ENCODE measurements around the gene PCSK5.
"Not testable (repeated sequence)": the region's sequence is repeated elsewhere in the genome, so short reads cannot be mapped to it uniquely, and the experiment has no call there.

PCSK5 gene

GRCh38 chr9:75892216-75892911, 1.9 kb downstream of the PCSK5 start:
- H3K27me3 Mint-ChIP-seq: peaks cover 74% of the 10 kb centered on the region
- peak overlapping the region; percentile 84 for H3K4me3 Mint-ChIP-seq
- peaks cover 27% of the 10 kb centered on the region for H3K4me1 Mint-ChIP-seq
- ATAC-seq (replicated peaks; ENCODE audit: extremely low read depth, poor library complexity, severe bottlenecking) (no peak), DNase-seq (ENCODE audit: low spot score in 2 of 2) (no peak)
- H3K27ac Mint-ChIP-seq (ENCODE audit: low read depth): peak overlapping the region; percentile 81
- peaks cover 8% of the 10 kb centered on the region for H3K36me3 Mint-ChIP-seq (ENCODE audit: insufficient read depth)
- H3K9me3 Mint-ChIP-seq: no peaks in the 10 kb centered on the region

DNA sequence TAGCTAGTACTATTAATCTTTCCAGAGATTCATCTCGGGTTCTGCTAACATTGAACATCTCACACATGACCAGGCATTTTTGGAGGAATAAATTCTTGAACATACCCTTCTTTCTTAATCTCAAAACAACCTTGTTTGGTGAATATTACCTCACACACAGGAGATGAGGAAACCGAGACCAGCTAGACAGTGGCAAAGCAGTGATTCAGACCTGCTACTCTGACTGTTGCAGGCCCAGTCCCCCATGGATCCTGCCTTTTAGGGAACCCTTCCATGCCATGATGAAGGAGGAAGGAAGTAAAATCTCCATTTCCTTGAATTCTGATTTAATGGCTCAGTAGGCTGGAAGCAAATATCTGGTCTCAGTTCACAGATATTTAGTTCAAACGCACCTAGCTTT, 2.6 kb downstream of the PCSK5 start:
- Mint-ChIP-seq H3K27ac (ENCODE audit: low read depth) (no peak overlapping the region), H3K4me3 (no peak overlapping the region), H3K9me3 (no peaks in the 10 kb centered on the region), H3K36me3 (ENCODE audit: insufficient read depth) (peaks cover 8% of the 10 kb centered on the region), H3K27me3 (peaks cover 68% of the 10 kb centered on the region), H3K4me1 (peaks cover 27% of the 10 kb centered on the region)
- ATAC-seq (replicated peaks; ENCODE audit: extremely low read depth, poor library complexity, severe bottlenecking) (no peak), DNase-seq (ENCODE audit: low spot score in 2 of 2) (no peak)

- Mint-ChIP-seq H3K4me3 (no peak overlapping the region), H3K27me3 (peaks cover 54% of the 10 kb centered on the region), H3K27ac (ENCODE audit: low read depth) (no peak overlapping the region), H3K4me1 (peaks cover 20% of the 10 kb centered on the region), H3K36me3 (ENCODE audit: insufficient read depth) (peaks cover 8% of the 10 kb centered on the region), H3K9me3 (no peaks in the 10 kb centered on the region)
- no peak for DNase-seq (ENCODE audit: low spot score in 2 of 2)
- ATAC-seq (replicated peaks; ENCODE audit: extremely low read depth, poor library complexity, severe bottlenecking): no peak
These were observed 4.1 kb downstream of the PCSK5 start for GRCh38 chr9:75894566-75894965.

DNA sequence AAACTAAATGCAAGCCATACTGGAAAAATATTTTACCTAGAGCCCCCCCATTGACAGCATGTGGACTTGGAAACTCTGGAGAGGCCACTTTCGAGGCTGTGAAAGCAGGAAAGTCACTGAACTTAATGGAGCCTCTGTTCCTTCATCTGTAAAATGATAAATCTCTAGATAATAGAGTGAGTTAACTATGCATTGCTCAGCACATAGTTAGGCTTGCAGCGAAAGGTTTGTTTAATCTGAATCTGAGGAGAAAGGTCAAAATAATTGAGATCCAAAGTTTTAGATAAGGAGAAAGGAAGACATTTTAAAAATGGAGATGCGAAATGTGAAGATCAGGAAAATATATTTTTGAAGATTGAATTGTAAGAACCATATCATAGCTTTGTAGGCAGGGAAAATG, 4.6 kb downstream of the PCSK5 start:
- DNase-seq (ENCODE audit: low spot score in 2 of 2): no peak
- Mint-ChIP-seq H3K4me1 (peaks cover 14% of the 10 kb centered on the region), H3K27me3 (peaks cover 48% of the 10 kb centered on the region), H3K4me3 (no peak overlapping the region), H3K27ac (ENCODE audit: low read depth) (no peak overlapping the region), H3K9me3 (no peaks in the 10 kb centered on the region), H3K36me3 (ENCODE audit: insufficient read depth) (peaks cover 8% of the 10 kb centered on the region)
- no peak for ATAC-seq (replicated peaks; ENCODE audit: extremely low read depth, poor library complexity, severe bottlenecking)

DNA sequence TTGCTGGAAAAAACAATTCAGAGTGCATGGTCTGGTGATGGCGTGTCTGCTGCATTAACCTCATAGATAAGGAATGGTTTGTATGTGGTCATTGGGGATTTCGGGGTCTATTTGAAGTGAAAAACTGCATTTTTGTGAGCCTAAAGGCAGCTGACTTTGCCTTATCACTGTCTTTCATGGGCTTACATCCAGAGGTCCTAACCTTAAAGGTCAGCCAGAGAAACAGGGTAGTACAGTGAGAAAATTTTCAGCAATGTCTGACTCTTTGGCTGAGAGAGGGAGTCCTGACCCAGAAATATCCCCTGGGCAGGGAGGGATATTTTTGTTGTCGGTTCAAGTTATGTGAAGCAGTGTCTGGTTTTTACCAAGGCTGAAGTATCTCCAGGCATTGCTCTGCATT, 5.7 kb downstream of the PCSK5 start:
- ATAC-seq (replicated peaks; ENCODE audit: extremely low read depth, poor library complexity, severe bottlenecking) (no peak), DNase-seq (ENCODE audit: low spot score in 2 of 2) (no peak)
- peaks cover 5% of the 10 kb centered on the region for H3K36me3 Mint-ChIP-seq (ENCODE audit: insufficient read depth)
- no peak overlapping the region for H3K27ac Mint-ChIP-seq (ENCODE audit: low read depth)
- no peak overlapping the region for H3K4me3 Mint-ChIP-seq
- peaks cover 5% of the 10 kb centered on the region for H3K9me3 Mint-ChIP-seq
- peaks cover 43% of the 10 kb centered on the region for H3K27me3 Mint-ChIP-seq
- H3K4me1 Mint-ChIP-seq: peaks cover 11% of the 10 kb centered on the region

DNA sequence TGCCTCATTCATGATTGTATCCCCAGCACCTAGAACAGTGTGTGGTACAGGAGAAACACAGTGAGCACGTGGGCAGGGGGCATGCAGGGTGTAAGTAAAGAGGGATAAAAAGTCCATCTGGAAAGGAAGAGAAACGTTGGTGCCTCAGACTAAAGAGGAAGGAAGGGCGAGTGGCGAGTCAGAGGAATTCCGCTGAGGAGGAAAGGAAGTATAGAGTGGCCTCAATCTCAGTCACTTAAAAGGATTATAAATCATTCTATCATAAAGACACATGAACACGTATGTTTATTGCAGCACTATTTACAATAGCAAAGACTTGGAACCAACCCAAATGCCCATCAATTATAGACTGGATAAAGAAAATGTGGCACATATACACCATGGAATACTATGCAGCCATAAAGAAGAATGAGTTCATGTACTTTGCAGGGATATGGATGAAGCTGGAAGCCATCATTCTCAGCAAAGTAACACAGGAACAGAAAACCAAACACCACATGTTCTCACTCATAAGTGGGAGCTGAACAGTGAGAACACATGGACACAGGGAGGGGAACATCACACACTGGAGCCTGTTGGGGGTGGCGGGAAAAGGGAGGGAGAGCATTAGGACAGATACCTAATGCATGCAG, 10.5 kb downstream of the PCSK5 start:
- H3K9me3 Mint-ChIP-seq; H3K27me3 Mint-ChIP-seq; H3K4me3 Mint-ChIP-seq; H3K4me1 Mint-ChIP-seq; ATAC-seq (replicated peaks; ENCODE audit: extremely low read depth, poor library complexity, severe bottlenecking); H3K36me3 Mint-ChIP-seq (ENCODE audit: insufficient read depth); DNase-seq (ENCODE audit: low spot score in 2 of 2): not testable (repeated sequence)
- H3K27ac Mint-ChIP-seq (ENCODE audit: low read depth): peak overlapping the region; percentile 36

DNA sequence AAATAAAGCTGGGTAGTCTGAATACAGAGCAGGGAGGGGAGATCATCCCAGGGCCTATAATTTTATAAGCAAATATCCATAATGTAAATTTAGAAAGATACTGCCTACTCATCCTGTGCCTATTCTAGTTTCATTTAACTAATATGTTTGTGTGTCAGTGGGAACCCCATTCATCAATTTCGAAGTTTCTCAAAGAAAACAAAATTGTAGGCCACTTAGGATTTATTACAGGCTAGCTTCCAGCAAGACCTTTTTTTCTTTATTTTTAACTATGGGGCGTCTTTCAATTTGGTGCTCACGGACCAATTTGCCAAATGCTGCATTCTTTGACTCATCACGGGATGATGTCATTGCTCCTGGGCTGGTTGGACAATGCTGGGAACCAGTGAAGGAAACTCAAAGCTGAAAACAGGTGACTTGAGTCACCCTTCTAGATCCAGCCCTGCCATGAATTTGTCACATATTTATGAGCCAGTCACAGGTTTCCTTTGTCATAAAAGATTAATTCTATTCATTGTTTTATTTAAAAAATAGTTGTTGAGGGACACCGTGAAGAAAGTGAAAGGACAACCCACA, 13.4 kb downstream of the PCSK5 start:
- Mint-ChIP-seq H3K36me3 (ENCODE audit: insufficient read depth) (no peaks in the 10 kb centered on the region), H3K4me3 (no peak overlapping the region), H3K27ac (ENCODE audit: low read depth) (no peak overlapping the region), H3K27me3 (no peaks in the 10 kb centered on the region), H3K4me1 (no peaks in the 10 kb centered on the region), H3K9me3 (peaks cover 11% of the 10 kb centered on the region)
- no peak for ATAC-seq (replicated peaks; ENCODE audit: extremely low read depth, poor library complexity, severe bottlenecking)
- DNase-seq (ENCODE audit: low spot score in 2 of 2): no peak

GRCh38 chr9:75904364-75904763, 13.9 kb downstream of the PCSK5 start:
- Mint-ChIP-seq H3K27ac (ENCODE audit: low read depth) (no peak overlapping the region), H3K27me3 (no peaks in the 10 kb centered on the region), H3K9me3 (peaks cover 11% of the 10 kb centered on the region), H3K4me1 (no peaks in the 10 kb centered on the region), H3K36me3 (ENCODE audit: insufficient read depth) (no peaks in the 10 kb centered on the region), H3K4me3 (no peak overlapping the region)
- DNase-seq (ENCODE audit: low spot score in 2 of 2) (no peak), ATAC-seq (replicated peaks; ENCODE audit: extremely low read depth, poor library complexity, severe bottlenecking) (no peak)

DNA sequence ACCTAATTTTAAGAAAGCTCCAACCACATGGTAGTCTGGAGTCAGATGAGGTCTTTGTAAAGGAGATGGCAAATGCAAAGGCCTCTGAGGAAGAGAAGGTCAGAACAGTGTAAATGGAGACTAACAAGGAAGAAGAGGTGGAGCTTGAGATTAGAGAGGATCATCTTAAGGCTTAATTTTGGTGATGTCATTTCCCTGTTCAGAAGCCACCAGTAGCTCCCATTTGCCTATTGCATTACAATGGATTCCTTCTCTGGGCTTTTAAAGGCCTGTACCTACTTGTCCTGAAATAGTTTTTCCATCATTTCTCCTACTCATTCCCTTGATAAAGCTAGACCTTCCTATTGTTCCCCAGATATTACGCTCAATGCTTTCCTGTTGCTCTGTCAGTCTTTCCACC, 16.1 kb downstream of the PCSK5 start:
- DNase-seq (ENCODE audit: low spot score in 2 of 2): no peak
- Mint-ChIP-seq H3K27me3 (no peaks in the 10 kb centered on the region), H3K4me3 (no peak overlapping the region), H3K27ac (ENCODE audit: low read depth) (no peak overlapping the region), H3K9me3 (peaks cover 6% of the 10 kb centered on the region), H3K36me3 (ENCODE audit: insufficient read depth) (no peaks in the 10 kb centered on the region), H3K4me1 (no peaks in the 10 kb centered on the region)
- ATAC-seq (replicated peaks; ENCODE audit: extremely low read depth, poor library complexity, severe bottlenecking): no peak

- Mint-ChIP-seq H3K27ac (ENCODE audit: low read depth) (no peak overlapping the region), H3K9me3 (peaks cover 6% of the 10 kb centered on the region), H3K36me3 (ENCODE audit: insufficient read depth) (no peaks in the 10 kb centered on the region), H3K27me3 (no peaks in the 10 kb centered on the region), H3K4me3 (no peak overlapping the region), H3K4me1 (no peaks in the 10 kb centered on the region)
- DNase-seq (ENCODE audit: low spot score in 2 of 2): no peak
- ATAC-seq (replicated peaks; ENCODE audit: extremely low read depth, poor library complexity, severe bottlenecking): no peak
These were observed 16.9 kb downstream of the PCSK5 start for GRCh38 chr9:75907329-75907728.

DNA sequence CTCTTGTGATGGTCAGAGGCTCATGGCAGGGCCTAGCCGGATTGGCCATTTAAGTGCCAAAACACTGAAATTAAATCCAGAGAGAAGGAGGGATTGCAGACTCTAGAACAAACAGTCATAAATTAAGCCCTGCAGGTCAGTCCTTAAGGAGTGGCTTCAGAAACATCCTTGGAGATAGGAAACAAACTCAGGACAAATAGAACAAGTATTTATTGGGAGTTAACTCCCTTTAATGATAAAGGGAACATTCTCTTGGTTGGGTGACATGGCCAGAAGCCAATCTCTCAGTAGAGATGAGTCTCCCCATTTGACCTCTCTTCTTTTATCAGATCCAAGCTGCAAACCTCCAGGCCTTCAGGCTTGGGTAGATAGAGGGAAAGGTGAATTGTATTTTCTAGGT, 17.4 kb downstream of the PCSK5 start:
- H3K27me3 Mint-ChIP-seq: no peaks in the 10 kb centered on the region
- H3K27ac Mint-ChIP-seq (ENCODE audit: low read depth): no peak overlapping the region
- no peaks in the 10 kb centered on the region for H3K4me1 Mint-ChIP-seq
- peaks cover 6% of the 10 kb centered on the region for H3K9me3 Mint-ChIP-seq
- ATAC-seq (replicated peaks; ENCODE audit: extremely low read depth, poor library complexity, severe bottlenecking): no peak
- H3K36me3 Mint-ChIP-seq (ENCODE audit: insufficient read depth): no peaks in the 10 kb centered on the region
- DNase-seq (ENCODE audit: low spot score in 2 of 2): no peak
- no peak overlapping the region for H3K4me3 Mint-ChIP-seq

DNA sequence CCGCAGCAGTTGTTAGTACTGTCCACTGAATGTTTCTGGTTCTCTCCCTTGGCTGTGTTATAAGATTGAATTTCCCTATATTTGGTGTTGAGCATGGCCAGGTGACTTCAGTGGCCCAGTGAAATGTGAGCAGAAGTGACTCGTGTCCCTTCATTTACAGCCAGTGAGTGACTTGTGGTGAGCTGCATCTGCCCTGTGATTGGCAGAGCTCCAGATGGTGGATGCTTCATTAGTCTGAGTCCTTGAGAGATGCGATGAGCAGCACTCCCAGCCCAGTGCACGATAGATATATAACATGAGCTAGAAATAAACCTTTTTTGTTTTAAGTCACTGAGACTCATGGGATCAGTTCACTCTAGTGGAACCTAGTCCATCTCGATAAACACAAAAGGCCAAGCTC, 19.3 kb downstream of the PCSK5 start:
- H3K9me3 Mint-ChIP-seq: peaks cover 6% of the 10 kb centered on the region
- no peak overlapping the region for H3K4me3 Mint-ChIP-seq
- H3K36me3 Mint-ChIP-seq (ENCODE audit: insufficient read depth): no peaks in the 10 kb centered on the region
- ATAC-seq (replicated peaks; ENCODE audit: extremely low read depth, poor library complexity, severe bottlenecking) (no peak), DNase-seq (ENCODE audit: low spot score in 2 of 2) (no peak)
- no peaks in the 10 kb centered on the region for H3K27me3 Mint-ChIP-seq
- H3K4me1 Mint-ChIP-seq: no peaks in the 10 kb centered on the region
- H3K27ac Mint-ChIP-seq (ENCODE audit: low read depth): no peak overlapping the region

- Mint-ChIP-seq H3K27me3 (no peaks in the 10 kb centered on the region), H3K4me3 (no peak overlapping the region), H3K27ac (ENCODE audit: low read depth) (no peak overlapping the region), H3K9me3 (peaks cover 6% of the 10 kb centered on the region), H3K36me3 (ENCODE audit: insufficient read depth) (no peaks in the 10 kb centered on the region), H3K4me1 (no peaks in the 10 kb centered on the region)
- ATAC-seq (replicated peaks; ENCODE audit: extremely low read depth, poor library complexity, severe bottlenecking) (no peak), DNase-seq (ENCODE audit: low spot score in 2 of 2) (no peak)
These were observed 20.3 kb downstream of the PCSK5 start for GRCh38 chr9:75910731-75911130.

Data from central memory CD8-positive, alpha-beta T cell (primary cell).